NT2/D1 (cell line): Measurements from ENCODE around the gene PDE11A.

Source experiments
- DNase-seq: peaks from one replicate; pipeline ENCODE4 v3.0.0-alpha.2; 2011; ENCODE audit warnings: low read depth, low spot score
- H3K27me3 ChIP-seq: 2 replicates; pipeline ENCODE4 v1.6.0; 2011; ENCODE audit warnings: mild to moderate bottlenecking; ENCODE audit not compliant: insufficient read length, insufficient read depth
- H3K36me3 ChIP-seq: 2 replicates; pipeline ENCODE4 v1.6.1; 2011; ENCODE audit warnings: mild to moderate bottlenecking, low read length, mixed read lengths; ENCODE audit not compliant: insufficient read depth, insufficient read length
- H3K4me1 ChIP-seq: 2 replicates; pipeline ENCODE4 v1.5.1; 2011; ENCODE audit not compliant: insufficient read depth, insufficient read length
- H3K4me3 ChIP-seq: 2 replicates; pipeline ENCODE4 v1.5.1; 2011; ENCODE audit warnings: low read depth; ENCODE audit not compliant: insufficient read length
- H3K9ac ChIP-seq: 2 replicates; pipeline ENCODE4 v1.6.0; 2011; ENCODE audit warnings: low read depth; ENCODE audit not compliant: insufficient read length
- H3K9me3 ChIP-seq: 2 replicates; pipeline ENCODE4 v1.5.1; 2011; ENCODE audit warnings: mild to moderate bottlenecking, low read length; ENCODE audit not compliant: insufficient read depth
- SUZ12 ChIP-seq: IDR thresholded peaks from 2 replicates; pipeline ENCODE4 v1.6.1; 2011; ENCODE audit not compliant: insufficient read length, insufficient read depth; ENCODE audit errors: extremely low read depth
- YY1 ChIP-seq: IDR thresholded peaks from 2 replicates; pipeline ENCODE4 v1.6.1; 2011; ENCODE audit not compliant: insufficient read length, insufficient read depth
- ZNF274 ChIP-seq: IDR thresholded peaks from 2 replicates; pipeline ENCODE4 v1.6.1; 2011; ENCODE audit warnings: mild to moderate bottlenecking, low read depth, low read length

PDE11A gene

GRCh38 chr2:177641331-177641730 is 431.2 kb downstream of the PDE11A start:
- no peaks in the 10 kb centered on the region for H3K4me1 ChIP-seq
- TF ChIP-seq ZNF274 (no peak), YY1 (no peak), SUZ12 (no peak)
- H3K36me3 ChIP-seq, result no peaks in the 10 kb centered on the region
- no peak overlapping the region for H3K9ac ChIP-seq
- peaks cover 27% of the 10 kb centered on the region; the same call in 1 of the 2 replicates for H3K9me3 ChIP-seq
- no peaks in the 10 kb centered on the region for H3K27me3 ChIP-seq
- DNase-seq, result no peak
- no peak overlapping the region for H3K4me3 ChIP-seq

GRCh38 chr2:177640423-177640822 is 432.2 kb downstream of the PDE11A start:
- DNase-seq, result no peak
- no peak for TF ChIP-seq YY1
- no peak for TF ChIP-seq SUZ12
- no peak for TF ChIP-seq ZNF274
- no peaks in the 10 kb centered on the region for H3K27me3 ChIP-seq

GRCh38 chr2:177639262-177639914 is 433.2 kb downstream of the PDE11A start:
- TF ChIP-seq ZNF274 (no peak), SUZ12 (no peak), YY1 (no peak)
- Histone ChIP-seq H3K4me1 (no peaks in the 10 kb centered on the region), H3K9me3 (peaks cover 17% of the 10 kb centered on the region; the same call in 1 of the 2 replicates), H3K4me3 (no peak overlapping the region), H3K9ac (no peak overlapping the region), H3K27me3 (no peaks in the 10 kb centered on the region), H3K36me3 (no peaks in the 10 kb centered on the region)
- no peak for DNase-seq

More at GRCh38 chr2:177640423-177640822, 432.2 kb downstream of the PDE11A start:
- Histone ChIP-seq H3K4me1 (no peaks in the 10 kb centered on the region), H3K9ac (no peak overlapping the region), H3K4me3 (no peak overlapping the region), H3K9me3 (peaks cover 27% of the 10 kb centered on the region; the same call in 1 of the 2 replicates), H3K36me3 (no peaks in the 10 kb centered on the region)

GRCh38 chr2:177638507-177638906 is 434.1 kb downstream of the PDE11A start:
- Histone ChIP-seq H3K9ac (no peak overlapping the region), H3K4me3 (no peak overlapping the region), H3K36me3 (no peaks in the 10 kb centered on the region), H3K9me3 (peaks cover 8% of the 10 kb centered on the region; the same call in 1 of the 2 replicates), H3K27me3 (no peaks in the 10 kb centered on the region), H3K4me1 (no peaks in the 10 kb centered on the region)
- DNase-seq, result no peak
- TF ChIP-seq ZNF274 (no peak), YY1 (no peak), SUZ12 (no peak)

GRCh38 chr2:177636672-177637071 is 435.9 kb downstream of the PDE11A start:
- H3K9ac ChIP-seq, result no peak overlapping the region
- DNase-seq, result no peak
- TF ChIP-seq ZNF274 (no peak), YY1 (no peak), SUZ12 (no peak)

GRCh38 chr2:177635696-177636095 is 436.9 kb downstream of the PDE11A start:
- TF ChIP-seq YY1 (no peak), ZNF274 (no peak), SUZ12 (no peak)
- no peak for DNase-seq
- no peaks in the 10 kb centered on the region for H3K9me3 ChIP-seq
- H3K36me3 ChIP-seq, result no peaks in the 10 kb centered on the region
- H3K27me3 ChIP-seq, result no peaks in the 10 kb centered on the region
- H3K9ac ChIP-seq, result no peak overlapping the region
- no peaks in the 10 kb centered on the region for H3K4me1 ChIP-seq
- no peak overlapping the region for H3K4me3 ChIP-seq

More at GRCh38 chr2:177636672-177637071, 435.9 kb downstream of the PDE11A start:
- Histone ChIP-seq H3K4me1 (no peaks in the 10 kb centered on the region), H3K27me3 (no peaks in the 10 kb centered on the region), H3K36me3 (no peaks in the 10 kb centered on the region), H3K9me3 (no peaks in the 10 kb centered on the region), H3K4me3 (no peak overlapping the region)

GRCh38 chr2:177633910-177634294 is 438.7 kb downstream of the PDE11A start:
- Histone ChIP-seq H3K9ac (no peak overlapping the region), H3K27me3 (no peaks in the 10 kb centered on the region), H3K36me3 (no peaks in the 10 kb centered on the region), H3K4me3 (no peak overlapping the region), H3K4me1 (no peaks in the 10 kb centered on the region), H3K9me3 (no peaks in the 10 kb centered on the region)
- TF ChIP-seq YY1 (no peak), SUZ12 (no peak), ZNF274 (no peak)
- DNase-seq, result no peak
